ENCODE data around the gene HSPB7.
"Not testable (repeated sequence)": the region's sequence is repeated elsewhere in the genome, so short reads cannot be mapped to it uniquely, and the experiment has no call there.

Gene HSPB7

DNA sequence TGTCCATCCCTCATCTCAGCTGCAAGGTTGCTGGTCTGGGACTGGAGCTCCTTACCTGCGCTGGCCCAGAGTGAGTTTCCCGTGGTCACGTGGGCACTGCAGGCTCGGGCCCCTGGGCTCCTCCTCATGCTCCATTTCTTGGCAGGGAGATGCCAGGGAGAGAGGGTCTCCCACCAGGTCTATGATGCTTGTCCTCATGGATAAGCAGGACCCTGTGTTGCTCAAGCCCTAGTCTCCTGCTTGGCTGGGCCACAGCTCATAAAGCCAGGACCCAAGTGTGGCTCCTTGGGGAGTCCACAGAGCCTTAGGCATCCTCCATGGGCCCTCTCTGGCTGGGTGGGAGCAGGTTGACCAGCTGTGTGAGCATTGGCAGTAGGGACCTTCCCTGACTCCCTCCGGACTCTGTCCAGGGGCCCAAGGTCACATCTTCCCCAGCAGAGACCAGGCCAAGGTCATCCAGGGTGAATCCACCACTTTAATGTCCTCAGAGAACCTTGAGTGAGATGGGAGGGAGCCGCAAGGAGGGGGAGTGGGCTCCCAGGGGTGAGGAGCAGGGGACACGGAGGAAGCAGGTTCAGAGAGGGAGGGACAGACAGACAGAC lies 39.6 kb upstream of the HSPB7 start:
- not testable (repeated sequence) for H3K27me3 ChIP-seq (ENCODE audit: control insufficient read depth, insufficient read depth, low read length); H3K4me3 ChIP-seq (ENCODE audit: low read length); H3K36me3 ChIP-seq (ENCODE audit: control insufficient read depth, insufficient read depth, low read length); H3K4me1 ChIP-seq (ENCODE audit: control insufficient read depth, insufficient read depth, low read length); H3K27ac ChIP-seq (ENCODE audit: low read depth, low read length); H3K9ac ChIP-seq (ENCODE audit: low read length)

GRCh38 chr1:16056521-16056912 lies 38.7 kb upstream of the HSPB7 start:
- H3K27ac ChIP-seq (ENCODE audit: low read depth, low read length); H3K9ac ChIP-seq (ENCODE audit: low read length); H3K4me3 ChIP-seq (ENCODE audit: low read length); H3K36me3 ChIP-seq (ENCODE audit: control insufficient read depth, insufficient read depth, low read length); H3K4me1 ChIP-seq (ENCODE audit: control insufficient read depth, insufficient read depth, low read length); H3K27me3 ChIP-seq (ENCODE audit: control insufficient read depth, insufficient read depth, low read length): not testable (repeated sequence)

- Histone ChIP-seq H3K36me3 (ENCODE audit: control insufficient read depth, insufficient read depth, low read length) (no peaks in the 10 kb centered on the region), H3K27ac (ENCODE audit: low read depth, low read length) (no peak overlapping the region), H3K9ac (ENCODE audit: low read length) (no peak overlapping the region), H3K4me3 (ENCODE audit: low read length) (peak overlapping the region; percentile 21), H3K27me3 (ENCODE audit: control insufficient read depth, insufficient read depth, low read length) (no peaks in the 10 kb centered on the region), H3K4me1 (ENCODE audit: control insufficient read depth, insufficient read depth, low read length) (no peaks in the 10 kb centered on the region)
Observed at GRCh38 chr1:16055613-16056520, 38.0 kb upstream of the HSPB7 start.

- Histone ChIP-seq H3K9ac (ENCODE audit: low read length) (no peak overlapping the region), H3K27ac (ENCODE audit: low read depth, low read length) (no peak overlapping the region), H3K4me1 (ENCODE audit: control insufficient read depth, insufficient read depth, low read length) (no peaks in the 10 kb centered on the region), H3K4me3 (ENCODE audit: low read length) (no peak overlapping the region), H3K36me3 (ENCODE audit: control insufficient read depth, insufficient read depth, low read length) (no peaks in the 10 kb centered on the region), H3K27me3 (ENCODE audit: control insufficient read depth, insufficient read depth, low read length) (no peaks in the 10 kb centered on the region)
Observed at GRCh38 chr1:16054598-16055540, 37.0 kb upstream of the HSPB7 start.

DNA sequence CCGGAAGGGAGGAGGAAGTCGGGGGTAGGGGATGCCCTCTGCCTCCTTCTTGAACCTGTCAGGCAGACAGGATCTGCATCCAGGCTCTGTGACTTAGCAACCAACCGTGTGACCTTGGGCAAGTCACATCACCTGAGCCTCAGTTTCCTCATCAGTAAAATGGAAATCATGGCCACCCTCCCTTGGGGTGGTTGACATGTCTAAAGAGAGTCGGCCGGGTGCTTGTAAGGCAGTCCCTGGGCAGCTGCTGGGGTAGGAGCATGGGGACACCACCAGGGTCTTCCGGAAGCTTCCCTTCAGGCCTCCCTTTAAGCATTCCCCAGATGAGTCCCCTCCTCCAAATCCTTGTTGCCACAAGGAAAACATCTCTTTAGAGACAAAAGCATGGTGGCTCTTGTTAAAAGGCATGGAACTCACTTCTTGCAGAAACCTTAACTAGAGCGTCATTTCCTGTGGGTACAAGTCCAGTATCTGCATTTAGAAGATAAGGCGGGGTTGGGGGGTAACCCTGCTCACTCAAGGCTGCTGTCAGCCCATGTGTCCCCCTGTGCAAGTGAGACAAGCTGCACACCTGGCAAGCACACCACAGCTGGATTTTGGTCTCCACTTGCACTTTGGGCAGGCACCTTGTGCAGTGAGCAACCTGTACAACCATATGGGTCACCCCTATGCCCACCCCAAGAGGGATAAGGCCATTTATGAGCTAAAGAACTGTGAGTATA lies 36.1 kb upstream of the HSPB7 start:
- no peaks in the 10 kb centered on the region for H3K36me3 ChIP-seq (ENCODE audit: control insufficient read depth, insufficient read depth, low read length)
- no peaks in the 10 kb centered on the region for H3K4me1 ChIP-seq (ENCODE audit: control insufficient read depth, insufficient read depth, low read length)
- no peaks in the 10 kb centered on the region for H3K27me3 ChIP-seq (ENCODE audit: control insufficient read depth, insufficient read depth, low read length)
- no peak overlapping the region for H3K4me3 ChIP-seq (ENCODE audit: low read length)
- H3K9ac ChIP-seq (ENCODE audit: low read length), result no peak overlapping the region
- no peak overlapping the region for H3K27ac ChIP-seq (ENCODE audit: low read depth, low read length)

DNA sequence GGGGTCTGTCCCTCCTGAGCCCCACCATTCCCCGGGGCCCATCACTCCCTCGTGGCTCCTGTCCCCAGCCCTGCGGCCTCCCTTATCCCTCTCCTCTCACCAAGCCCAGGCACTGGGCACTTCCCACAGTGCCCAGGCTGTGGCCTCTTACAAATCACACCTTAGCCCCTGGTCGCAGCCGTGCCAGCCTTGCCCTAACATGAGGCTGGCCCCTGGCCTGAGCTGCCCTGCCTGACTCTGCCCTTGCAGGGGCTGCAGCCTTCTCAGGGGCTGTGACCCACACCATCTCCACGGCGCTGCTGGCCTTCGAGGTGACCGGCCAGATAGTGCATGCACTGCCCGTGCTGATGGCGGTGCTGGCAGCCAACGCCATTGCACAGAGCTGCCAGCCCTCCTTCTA lies 34.1 kb upstream of the HSPB7 start:
- not testable (repeated sequence) for H3K27me3 ChIP-seq (ENCODE audit: control insufficient read depth, insufficient read depth, low read length); H3K27ac ChIP-seq (ENCODE audit: low read depth, low read length); H3K4me1 ChIP-seq (ENCODE audit: control insufficient read depth, insufficient read depth, low read length); H3K9ac ChIP-seq (ENCODE audit: low read length); H3K4me3 ChIP-seq (ENCODE audit: low read length); H3K36me3 ChIP-seq (ENCODE audit: control insufficient read depth, insufficient read depth, low read length)

DNA sequence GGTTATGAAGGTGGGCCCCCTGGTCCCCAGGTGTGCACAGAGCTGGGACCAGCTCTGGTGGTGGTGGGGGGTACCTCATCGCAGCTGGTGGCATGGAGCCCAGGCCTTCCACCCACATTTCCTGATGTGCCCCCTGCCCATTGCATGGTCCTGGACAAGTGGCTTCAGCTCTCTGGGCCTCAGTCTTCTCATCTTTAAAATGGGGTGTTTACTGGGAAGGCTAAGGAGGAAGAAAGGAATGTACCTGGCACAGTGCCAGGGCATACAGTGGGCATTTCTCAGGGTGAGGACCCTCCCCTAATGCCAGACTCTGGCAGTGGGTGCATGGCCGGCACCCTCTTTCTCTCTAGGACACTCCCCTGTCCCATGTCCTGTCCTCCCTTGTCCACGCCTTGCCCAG lies 33.2 kb upstream of the HSPB7 start:
- Histone ChIP-seq H3K4me3 (ENCODE audit: low read length) (no peak overlapping the region), H3K9ac (ENCODE audit: low read length) (no peak overlapping the region), H3K27ac (ENCODE audit: low read depth, low read length) (no peak overlapping the region), H3K36me3 (ENCODE audit: control insufficient read depth, insufficient read depth, low read length) (no peaks in the 10 kb centered on the region), H3K4me1 (ENCODE audit: control insufficient read depth, insufficient read depth, low read length) (no peaks in the 10 kb centered on the region), H3K27me3 (ENCODE audit: control insufficient read depth, insufficient read depth, low read length) (no peaks in the 10 kb centered on the region)

DNA sequence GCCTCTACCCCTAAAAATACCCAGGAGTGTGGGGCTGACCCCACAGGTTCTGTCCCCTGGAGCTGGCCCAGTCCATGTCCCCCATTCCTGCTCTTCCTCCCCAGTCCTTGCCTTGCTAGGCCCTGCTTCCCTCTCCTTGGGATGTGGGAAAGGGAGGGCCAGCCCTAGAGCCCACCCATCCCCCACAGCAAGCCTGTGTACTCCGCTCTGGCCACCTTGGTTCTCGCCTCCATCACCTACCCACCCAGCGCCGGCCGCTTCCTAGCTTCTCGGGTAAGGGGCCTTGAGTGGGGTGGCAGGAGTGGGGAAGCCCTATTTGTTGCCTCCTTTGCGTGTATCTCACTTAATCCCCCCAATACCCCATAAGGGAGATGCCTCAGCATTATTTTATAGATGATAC lies 32.5 kb upstream of the HSPB7 start:
- Histone ChIP-seq H3K27me3 (ENCODE audit: control insufficient read depth, insufficient read depth, low read length) (no peaks in the 10 kb centered on the region), H3K4me1 (ENCODE audit: control insufficient read depth, insufficient read depth, low read length) (no peaks in the 10 kb centered on the region), H3K36me3 (ENCODE audit: control insufficient read depth, insufficient read depth, low read length) (no peaks in the 10 kb centered on the region), H3K27ac (ENCODE audit: low read depth, low read length) (no peak overlapping the region), H3K9ac (ENCODE audit: low read length) (no peak overlapping the region), H3K4me3 (ENCODE audit: low read length) (no peak overlapping the region)

DNA sequence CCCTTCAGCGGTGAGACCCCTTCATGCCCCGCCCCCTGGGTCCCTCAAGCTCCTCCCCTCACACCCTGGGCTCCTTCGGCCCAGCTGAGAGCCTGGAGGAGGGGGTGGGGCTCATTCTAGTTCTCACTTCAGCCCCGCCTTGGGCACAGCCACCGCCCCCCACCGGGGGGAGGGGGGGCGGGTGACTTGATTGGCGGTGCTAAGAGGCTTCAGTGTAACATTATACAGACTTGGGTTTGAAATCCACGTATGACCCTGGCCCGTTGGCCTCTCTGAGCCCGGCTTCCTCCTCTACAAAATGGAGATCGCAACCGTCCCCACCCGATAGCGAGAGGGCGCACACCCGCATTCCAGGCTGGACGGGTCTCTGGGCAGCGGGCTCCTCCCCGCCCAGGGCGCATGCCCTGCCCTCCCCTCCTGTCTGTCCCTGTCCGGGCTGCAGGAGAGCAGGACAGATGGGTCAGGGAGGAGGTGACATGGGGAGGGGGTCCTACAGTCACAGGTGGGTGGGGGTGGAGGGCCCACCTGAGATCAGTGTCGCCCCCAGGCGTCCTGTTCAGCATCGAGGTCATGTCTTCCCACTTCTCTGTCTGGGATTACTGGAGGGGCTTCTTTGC lies 30.8 kb upstream of the HSPB7 start:
- Histone ChIP-seq H3K4me3 (ENCODE audit: low read length) (peak overlapping the region; percentile 40), H3K9ac (ENCODE audit: low read length) (no peak overlapping the region), H3K36me3 (ENCODE audit: control insufficient read depth, insufficient read depth, low read length) (no peaks in the 10 kb centered on the region), H3K27me3 (ENCODE audit: control insufficient read depth, insufficient read depth, low read length) (no peaks in the 10 kb centered on the region), H3K4me1 (ENCODE audit: control insufficient read depth, insufficient read depth, low read length) (no peaks in the 10 kb centered on the region), H3K27ac (ENCODE audit: low read depth, low read length) (no peak overlapping the region)

DNA sequence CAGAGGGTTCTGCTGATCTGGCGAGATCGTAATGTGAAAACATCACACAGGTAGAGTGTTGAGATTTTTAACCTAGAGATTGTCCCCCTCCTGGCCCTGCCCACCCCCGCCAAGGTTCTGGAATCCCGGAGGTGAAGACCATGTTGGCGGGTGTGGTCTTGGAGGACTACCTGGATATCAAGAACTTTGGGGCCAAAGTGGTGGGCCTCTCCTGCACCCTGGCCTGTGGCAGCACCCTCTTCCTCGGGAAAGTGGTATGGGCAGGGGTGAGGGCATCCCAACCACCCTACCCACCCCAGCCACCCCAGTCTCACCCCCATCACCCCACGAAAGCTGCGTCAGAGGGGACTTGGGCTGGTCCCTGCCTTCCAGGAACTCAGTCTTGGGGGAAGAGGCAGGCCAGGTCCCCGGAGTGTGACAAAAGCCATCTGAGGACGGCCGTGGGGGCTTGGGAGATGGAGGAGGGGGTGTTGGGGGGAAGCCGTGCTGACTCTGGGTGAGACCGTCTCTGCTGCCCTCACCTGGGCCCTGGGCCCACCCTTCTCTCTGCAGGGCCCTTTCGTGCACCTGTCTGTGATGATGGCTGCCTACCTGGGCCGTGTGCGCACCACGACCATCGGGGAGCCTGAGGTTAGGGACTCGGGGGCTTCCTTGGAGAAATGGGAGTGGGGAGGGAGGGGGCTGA lies 30.1 kb upstream of the HSPB7 start:
- no peaks in the 10 kb centered on the region for H3K36me3 ChIP-seq (ENCODE audit: control insufficient read depth, insufficient read depth, low read length)
- H3K27ac ChIP-seq (ENCODE audit: low read depth, low read length), result no peak overlapping the region
- no peaks in the 10 kb centered on the region for H3K4me1 ChIP-seq (ENCODE audit: control insufficient read depth, insufficient read depth, low read length)
- H3K9ac ChIP-seq (ENCODE audit: low read length), result no peak overlapping the region
- no peak overlapping the region for H3K4me3 ChIP-seq (ENCODE audit: low read length)
- no peaks in the 10 kb centered on the region for H3K27me3 ChIP-seq (ENCODE audit: control insufficient read depth, insufficient read depth, low read length)

GRCh38 chr1:16046842-16047241 lies 29.0 kb upstream of the HSPB7 start:
- Histone ChIP-seq H3K9ac (ENCODE audit: low read length) (no peak overlapping the region), H3K27ac (ENCODE audit: low read depth, low read length) (no peak overlapping the region), H3K36me3 (ENCODE audit: control insufficient read depth, insufficient read depth, low read length) (no peaks in the 10 kb centered on the region), H3K4me1 (ENCODE audit: control insufficient read depth, insufficient read depth, low read length) (no peaks in the 10 kb centered on the region), H3K4me3 (ENCODE audit: low read length) (no peak overlapping the region), H3K27me3 (ENCODE audit: control insufficient read depth, insufficient read depth, low read length) (no peaks in the 10 kb centered on the region)
